Effector memory CD4-positive, alpha-beta T cell (primary cell): ENCODE data around the gene KIAA0930.
"Not testable (repeated sequence)": the region's sequence is repeated elsewhere in the genome, so short reads cannot be mapped to it uniquely, and the experiment has no call there.

ENCODE experiments used
- DNase-seq, 3 donors: peaks; one replicate each; pipeline ENCODE4 v3.0.0-alpha.2; 2020
- H3K27ac ChIP-seq: 2 replicates; pipeline ENCODE4 v1.7.0; 2013; ENCODE audit warnings: mild to moderate bottlenecking, low read length, moderate library complexity; ENCODE audit not compliant: insufficient read depth, poor library complexity, severe bottlenecking
- H3K27me3 ChIP-seq: replicated peaks from 2 replicates; pipeline ENCODE4 v1.7.0; 2013; ENCODE audit warnings: mild to moderate bottlenecking, low read length; ENCODE audit not compliant: insufficient read depth, control insufficient read depth, poor library complexity, severe bottlenecking
- H3K36me3 ChIP-seq: 2 replicates; pipeline ENCODE4 v1.7.0; 2013; ENCODE audit warnings: mild to moderate bottlenecking, low read length, moderate library complexity; ENCODE audit not compliant: control insufficient read depth, insufficient read depth
- H3K4me1 ChIP-seq: 2 replicates; pipeline ENCODE4 v1.7.0; 2013; ENCODE audit warnings: low read length, mild to moderate bottlenecking; ENCODE audit not compliant: control insufficient read depth, insufficient read depth, poor library complexity, severe bottlenecking
- H3K4me3 ChIP-seq: 2 replicates; pipeline ENCODE4 v1.7.0; 2013; ENCODE audit warnings: low read length, low read depth, mild to moderate bottlenecking; ENCODE audit not compliant: insufficient read depth, poor library complexity, severe bottlenecking
- H3K9me3 ChIP-seq: 2 replicates; pipeline ENCODE4 v1.7.0; 2013; ENCODE audit warnings: mild to moderate bottlenecking, low read length, moderate library complexity; ENCODE audit not compliant: control insufficient read depth

Gene KIAA0930

DNA sequence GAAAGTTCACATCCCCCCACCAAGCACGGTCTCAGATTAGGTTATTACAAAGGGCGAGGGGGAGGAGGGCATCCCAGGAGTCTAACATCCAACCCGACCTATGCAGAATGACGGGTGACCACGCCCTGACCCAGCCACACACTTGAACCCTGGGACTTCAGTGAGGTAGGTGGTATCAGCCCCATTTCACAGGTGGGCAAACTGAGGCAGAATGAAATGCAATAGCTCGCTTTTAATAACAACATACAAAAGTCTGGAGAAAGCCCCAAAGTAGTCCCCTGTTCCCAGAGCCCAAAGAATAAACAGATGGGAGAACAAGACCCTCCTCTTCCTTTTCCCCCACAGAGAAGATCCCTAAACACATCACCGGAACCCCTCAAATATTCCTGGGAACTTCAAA, 45.1 kb downstream of the KIAA0930 start:
- Histone ChIP-seq H3K36me3 (peaks cover 23% of the 10 kb centered on the region), H3K4me1 (no peaks in the 10 kb centered on the region), H3K27me3 (no peaks in the 10 kb centered on the region), H3K9me3 (no peaks in the 10 kb centered on the region), H3K4me3 (no peak overlapping the region), H3K27ac (no peak overlapping the region)
- no peak for DNase-seq

DNA sequence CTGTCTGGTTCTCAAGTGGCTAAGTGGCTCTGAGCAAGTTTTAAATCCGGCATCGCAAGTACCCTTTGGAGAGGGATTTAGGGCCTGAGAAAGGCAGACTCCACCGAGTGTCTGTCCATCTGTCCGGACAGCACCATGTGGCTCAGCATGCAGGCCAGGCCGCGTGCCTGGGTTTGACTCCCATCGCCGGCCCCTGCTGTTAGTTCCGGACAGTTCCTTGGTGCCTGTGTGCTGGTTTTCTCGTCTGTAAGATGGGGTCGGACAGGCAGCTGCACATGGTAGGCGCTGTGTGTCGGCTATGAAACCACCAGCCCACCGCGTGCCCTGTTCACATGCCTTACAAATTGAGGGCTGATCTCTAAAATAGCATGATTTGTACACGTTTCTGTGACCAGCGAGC, 46.0 kb downstream of the KIAA0930 start:
- Histone ChIP-seq H3K36me3 (peaks cover 20% of the 10 kb centered on the region), H3K27ac (no peak overlapping the region)
- no peak for DNase-seq

DNA sequence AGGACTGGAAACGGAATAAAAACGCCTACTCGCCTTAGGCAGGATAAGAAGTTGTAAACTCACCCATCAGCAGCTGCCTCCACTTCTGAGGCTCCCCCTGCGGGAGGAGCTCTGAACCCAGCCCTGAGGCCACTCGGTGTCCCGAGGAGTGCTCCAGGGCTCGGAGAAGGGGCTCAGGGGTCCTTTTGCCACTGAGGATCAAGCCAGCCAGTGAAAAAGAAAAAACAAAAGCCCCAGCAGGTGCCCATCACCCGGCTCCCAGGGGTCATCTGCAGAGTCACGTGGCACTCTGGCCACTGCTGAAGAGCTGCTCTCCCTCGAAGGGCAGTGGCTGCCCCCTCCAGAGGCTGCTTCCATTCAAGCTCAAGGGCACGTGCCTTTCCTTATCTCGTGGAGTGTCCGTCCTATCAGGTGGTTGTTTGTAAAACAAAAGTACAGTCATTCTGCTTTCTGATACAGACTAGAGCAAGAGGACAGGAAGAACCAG, 48.0 kb downstream of the KIAA0930 start:
- H3K36me3 ChIP-seq, result peaks cover 9% of the 10 kb centered on the region

More for the DNA sequence above, 46.0 kb downstream of the KIAA0930 start:
- Histone ChIP-seq H3K27me3 (no peaks in the 10 kb centered on the region), H3K9me3 (no peaks in the 10 kb centered on the region), H3K4me1 (no peaks in the 10 kb centered on the region), H3K4me3 (no peak overlapping the region)

DNA sequence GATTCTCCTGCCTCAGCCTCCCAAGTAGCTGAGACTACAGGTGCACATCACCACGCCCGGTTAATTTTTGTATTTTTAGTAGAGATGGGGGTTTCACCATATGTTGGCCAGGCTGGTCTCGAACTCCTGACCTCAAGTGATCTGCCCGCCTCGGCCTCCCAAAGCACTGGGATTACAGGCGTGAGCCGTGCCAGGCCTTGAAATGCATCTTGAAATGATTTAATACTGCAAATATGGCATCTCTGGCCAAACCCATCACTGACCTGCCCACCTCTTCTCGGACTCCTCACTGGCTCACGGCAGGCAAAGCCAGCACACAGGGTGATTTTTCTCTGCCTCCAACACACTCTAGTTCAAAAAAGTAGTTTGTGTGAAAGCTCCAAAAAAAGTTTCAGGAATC, 48.9 kb downstream of the KIAA0930 start:
- H3K9me3 ChIP-seq, H3K36me3 ChIP-seq, H3K27ac ChIP-seq: not testable (repeated sequence)

More for the DNA sequence above, 48.0 kb downstream of the KIAA0930 start:
- no peaks in the 10 kb centered on the region for H3K27me3 ChIP-seq
- H3K9me3 ChIP-seq, result no peaks in the 10 kb centered on the region
- no peaks in the 10 kb centered on the region for H3K4me1 ChIP-seq
- DNase-seq, result no peak
- no peak overlapping the region for H3K4me3 ChIP-seq
- H3K27ac ChIP-seq, result no peak overlapping the region

DNA sequence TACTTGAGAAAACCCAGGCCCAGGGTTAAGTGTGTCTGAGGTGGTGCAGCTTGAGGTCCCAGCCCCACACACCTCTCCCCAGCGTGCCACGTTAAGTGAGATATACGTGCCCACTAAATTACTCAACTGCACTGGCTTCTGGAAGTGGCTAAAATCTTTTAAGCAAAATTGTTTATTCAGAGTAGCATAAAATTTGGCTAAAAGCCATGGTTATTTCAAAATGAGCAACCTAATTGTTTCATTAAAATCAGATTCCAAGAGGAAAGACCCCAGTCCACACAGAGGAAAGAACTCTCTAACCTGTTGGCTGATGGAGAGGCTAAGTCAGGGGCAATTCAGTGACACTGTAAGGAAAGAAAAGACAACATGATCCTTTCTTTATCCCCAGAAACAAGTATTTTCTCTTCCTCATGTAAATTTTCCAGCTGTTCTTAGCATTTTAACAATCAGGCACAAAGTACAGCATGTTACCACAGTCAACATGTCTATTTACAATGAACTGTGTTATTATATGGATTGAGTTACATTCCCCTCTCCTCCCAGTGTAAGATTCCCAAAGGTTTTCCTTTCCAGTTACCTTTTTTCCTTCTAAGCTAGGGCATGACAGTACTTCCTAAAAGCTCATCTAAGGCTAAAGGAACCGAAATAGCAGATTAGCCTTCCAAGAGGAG, 50.4 kb downstream of the KIAA0930 start:
- no peak for DNase-seq
- Histone ChIP-seq H3K4me1 (no peaks in the 10 kb centered on the region), H3K4me3 (no peak overlapping the region), H3K27ac (no peak overlapping the region), H3K9me3 (no peaks in the 10 kb centered on the region), H3K27me3 (no peaks in the 10 kb centered on the region), H3K36me3 (peaks cover 12% of the 10 kb centered on the region)

More for the DNA sequence above, 48.9 kb downstream of the KIAA0930 start:
- not testable (repeated sequence) for H3K4me3 ChIP-seq, H3K27me3 ChIP-seq, H3K4me1 ChIP-seq, DNase-seq

DNA sequence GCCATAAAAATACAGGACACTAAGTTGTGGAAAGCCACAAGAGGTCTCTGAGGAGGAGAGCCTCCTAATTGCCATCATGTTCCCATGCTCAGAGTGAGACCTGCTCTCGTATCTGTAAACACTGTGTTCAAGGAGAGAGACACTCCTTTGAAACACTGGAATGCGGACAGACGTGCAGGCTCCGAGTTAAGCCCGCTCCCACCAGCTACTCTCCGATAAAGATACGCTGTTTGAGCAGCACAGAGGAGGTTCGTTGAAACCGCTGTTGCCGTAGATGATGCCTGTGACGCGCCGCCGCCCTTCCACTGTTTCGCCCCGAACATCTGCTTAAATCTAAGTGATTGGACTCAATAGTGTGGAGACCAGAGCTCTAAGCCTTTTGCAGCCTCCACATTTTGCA, 51.9 kb downstream of the KIAA0930 start:
- Histone ChIP-seq H3K9me3 (no peaks in the 10 kb centered on the region), H3K4me1 (no peaks in the 10 kb centered on the region), H3K27ac (no peak overlapping the region), H3K4me3 (no peak overlapping the region), H3K27me3 (no peaks in the 10 kb centered on the region), H3K36me3 (peaks cover 25% of the 10 kb centered on the region)
- no peak for DNase-seq

DNA sequence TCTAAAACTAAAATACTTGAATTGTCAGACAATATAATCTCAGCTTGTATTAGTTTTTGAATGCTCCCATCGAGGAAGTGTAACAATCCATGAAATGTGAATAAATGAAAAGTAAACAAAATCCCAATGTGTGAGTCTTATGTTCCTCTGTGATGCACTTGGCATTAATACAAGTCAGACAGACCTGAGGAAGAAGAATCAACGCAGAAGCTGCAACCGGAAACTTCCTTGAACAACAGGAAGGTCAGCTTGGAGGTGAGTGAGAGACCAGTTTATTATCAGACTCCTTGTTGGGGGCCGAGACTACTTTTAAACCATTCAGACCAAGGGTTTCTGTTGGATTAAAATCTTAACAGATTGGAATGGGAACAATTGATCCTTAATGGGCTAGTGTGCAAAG, 52.8 kb downstream of the KIAA0930 start:
- Histone ChIP-seq H3K27ac (no peak overlapping the region), H3K36me3 (peaks cover 32% of the 10 kb centered on the region)

DNA sequence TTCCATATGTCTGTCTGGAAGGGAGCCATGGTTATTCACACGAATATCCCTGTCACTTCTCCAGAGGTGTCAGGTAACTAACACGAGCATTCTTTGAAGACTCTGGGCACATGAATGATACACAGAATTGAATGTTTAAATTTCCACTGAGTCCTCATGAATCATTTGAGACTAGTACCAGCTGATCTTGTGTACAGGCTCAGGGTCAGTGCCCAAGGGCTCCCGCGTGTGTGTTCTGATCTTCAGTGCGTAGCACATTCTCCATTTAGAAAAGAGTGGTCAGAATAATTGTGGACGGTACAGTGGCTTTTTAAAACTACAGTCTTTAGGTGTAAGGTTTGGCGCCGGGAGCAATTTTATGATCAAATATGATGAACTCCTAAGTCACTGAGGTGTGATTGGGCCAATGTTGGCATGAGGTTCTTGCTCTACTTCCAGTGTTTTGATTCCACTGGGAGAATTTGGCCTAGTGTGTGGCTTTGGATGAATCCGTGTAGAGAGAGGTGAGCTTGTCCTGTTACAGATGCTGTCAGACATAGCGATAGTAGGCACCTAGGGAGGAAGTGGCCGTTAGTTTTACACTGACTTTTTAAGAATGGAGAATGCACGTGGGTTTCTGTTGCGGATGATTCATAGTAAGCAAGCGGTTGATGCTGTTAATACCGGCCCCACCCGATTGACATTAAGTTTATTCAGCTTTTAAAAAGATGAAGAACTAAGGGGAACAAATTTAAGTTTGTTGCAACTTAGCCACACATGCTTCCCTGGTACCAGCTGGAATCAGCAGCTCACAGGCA, 54.8 kb downstream of the KIAA0930 start:
- H3K4me1 ChIP-seq, result no peaks in the 10 kb centered on the region
- no peaks in the 10 kb centered on the region for H3K9me3 ChIP-seq
- H3K27ac ChIP-seq, result no peak overlapping the region
- H3K4me3 ChIP-seq, result no peak overlapping the region
- no peak for DNase-seq
- peaks cover 48% of the 10 kb centered on the region for H3K36me3 ChIP-seq
- H3K27me3 ChIP-seq, result no peaks in the 10 kb centered on the region

More for the DNA sequence above, 52.8 kb downstream of the KIAA0930 start:
- no peak for DNase-seq
- H3K4me3 ChIP-seq, result no peak overlapping the region
- no peaks in the 10 kb centered on the region for H3K4me1 ChIP-seq
- no peaks in the 10 kb centered on the region for H3K9me3 ChIP-seq
- no peaks in the 10 kb centered on the region for H3K27me3 ChIP-seq

DNA sequence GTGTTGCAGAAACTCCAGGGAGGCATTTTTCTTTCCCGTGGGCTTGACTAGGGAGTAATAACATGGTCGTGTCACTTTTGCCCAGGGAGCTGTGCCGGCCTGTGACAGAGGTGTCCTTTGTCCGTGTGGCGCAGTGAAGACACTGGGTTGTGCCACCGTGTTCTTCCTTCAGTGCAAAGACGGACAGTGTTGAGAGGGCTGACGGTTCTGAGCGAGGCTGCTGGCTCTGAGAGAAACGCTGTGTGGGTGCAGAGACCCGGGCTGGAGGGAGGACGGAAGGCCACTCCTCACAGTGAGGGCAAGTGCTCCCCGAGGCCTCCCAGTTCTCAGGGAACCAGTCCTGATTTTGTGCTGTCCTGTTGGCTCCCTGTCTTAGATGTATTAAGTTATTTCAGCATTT, 56.7 kb downstream of the KIAA0930 start:
- Histone ChIP-seq H3K4me3 (no peak overlapping the region), H3K36me3 (peaks cover 59% of the 10 kb centered on the region), H3K27ac (no peak overlapping the region), H3K27me3 (no peaks in the 10 kb centered on the region), H3K4me1 (no peaks in the 10 kb centered on the region), H3K9me3 (no peaks in the 10 kb centered on the region)
- DNase-seq, result no peak

DNA sequence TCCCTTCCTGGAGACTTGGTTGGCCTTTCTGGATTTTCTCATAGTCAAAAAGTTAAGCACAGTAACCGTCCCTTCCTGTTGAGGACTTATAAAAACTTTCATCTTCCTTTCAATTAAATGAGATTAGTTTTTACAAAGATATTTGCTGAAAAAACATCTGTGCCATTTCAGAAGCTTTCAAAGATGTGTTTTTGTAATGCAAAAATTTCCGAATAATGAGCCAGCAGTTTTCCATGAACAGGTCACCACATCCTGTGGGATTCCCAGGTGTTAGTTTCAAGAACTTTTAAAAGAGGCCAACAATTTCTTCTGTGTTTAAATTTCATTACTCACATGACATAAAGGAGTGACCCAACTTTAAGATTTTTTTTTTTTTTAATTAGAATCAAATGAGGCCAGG, 58.9 kb downstream of the KIAA0930 start:
- Histone ChIP-seq H3K4me3 (no peak overlapping the region), H3K9me3 (no peaks in the 10 kb centered on the region), H3K27me3 (no peaks in the 10 kb centered on the region), H3K4me1 (no peaks in the 10 kb centered on the region), H3K27ac (no peak overlapping the region), H3K36me3 (peaks cover 73% of the 10 kb centered on the region)
- no peak for DNase-seq
